Epithelial cell of esophagus (primary cell): ENCODE results near the gene PLSCR5.

Source experiments
- DNase-seq: peaks from one replicate; pipeline ENCODE4 v3.0.0; 2010; ENCODE audit warnings: low read depth
- H3K4me3 ChIP-seq: 2 replicates; pipeline ENCODE4 v1.5.1; 2011; ENCODE audit warnings: mild to moderate bottlenecking, low read length, control low read depth
- CTCF ChIP-seq: IDR thresholded peaks from 2 replicates; pipeline ENCODE4 v1.5.1; 2011; ENCODE audit warnings: low read depth, mild to moderate bottlenecking, low read length, control low read depth, inconsistent platforms; ENCODE audit not compliant: insufficient read depth; ENCODE audit errors: missing control alignments

PLSCR5 gene

GRCh38 chr3:146589899-146590508, 15.1 kb downstream of the PLSCR5 start:
- TF ChIP-seq CTCF: peak; percentile 52
- DNase-seq: peak; percentile 65
- no peak overlapping the region for H3K4me3 ChIP-seq

- no peak for TF ChIP-seq CTCF
Observed at GRCh38 chr3:146585156-146585555, 20.0 kb downstream of the PLSCR5 start.

GRCh38 chr3:146581951-146582467, 23.1 kb downstream of the PLSCR5 start:
- TF ChIP-seq CTCF: no peak
- peak; percentile 97 for DNase-seq
- no peak overlapping the region for H3K4me3 ChIP-seq

More at GRCh38 chr3:146585156-146585555, 20.0 kb downstream of the PLSCR5 start:
- no peak overlapping the region for H3K4me3 ChIP-seq
- no peak for DNase-seq

- TF ChIP-seq CTCF: no peak
- no peak overlapping the region for H3K4me3 ChIP-seq
- DNase-seq: peak; percentile 16
Observed at GRCh38 chr3:146581080-146581601, 24.0 kb downstream of the PLSCR5 start.

GRCh38 chr3:146577662-146578061, 27.5 kb downstream of the PLSCR5 start:
- peak; percentile 47 for TF ChIP-seq CTCF
- peak; percentile 74 for DNase-seq
- H3K4me3 ChIP-seq: no peak overlapping the region

- TF ChIP-seq CTCF: no peak
- H3K4me3 ChIP-seq: no peak overlapping the region
- DNase-seq: no peak
Observed at GRCh38 chr3:146575636-146576035, 29.5 kb downstream of the PLSCR5 start.

- H3K4me3 ChIP-seq: no peak overlapping the region
- no peak for DNase-seq
- no peak for TF ChIP-seq CTCF
Observed at GRCh38 chr3:146574173-146574572, 31.0 kb downstream of the PLSCR5 start.
